ENCODE measurements around the gene FHOD3. TPM values are rescaled to one million over a fixed set of nuclear protein-coding genes. Genes with fewer than 3 reads are reported as not detected.

The FHOD3 gene
- total RNA-seq, 1 experiment from 2014 or later, result 2.9 TPM

GRCh38 chr18:36442717-36443116 lies 145.2 kb downstream of the FHOD3 start:
- Mint-ChIP-seq H3K4me3 (ENCODE audit: low read depth, unreplicated experiment) (no peak overlapping the region), H3K27me3 (ENCODE audit: unreplicated experiment) (no peaks in the 10 kb centered on the region), H3K36me3 (ENCODE audit: insufficient read depth, unreplicated experiment) (peaks cover 7% of the 10 kb centered on the region), H3K27ac (ENCODE audit: unreplicated experiment) (no peak overlapping the region), H3K4me1 (ENCODE audit: low read depth, unreplicated experiment) (peaks cover 49% of the 10 kb centered on the region), H3K9me3 (ENCODE audit: low read depth, unreplicated experiment) (peaks cover 12% of the 10 kb centered on the region)
- CTCF ChIA-PET, result no interaction called here
- TF ChIP-seq CTCF (IDR thresholded peaks at IDR 0.05; ENCODE audit: unreplicated experiment), result no peak
- BruUV-seq (replicated peaks), result no TSS peak
- intact Hi-C loops (cut with micrococcal nuclease; ENCODE audit: unreplicated experiment), result no loop called here
- no peak for DNase-seq

- H3K27ac Mint-ChIP-seq (ENCODE audit: unreplicated experiment), result no peak overlapping the region
- TF ChIP-seq CTCF (IDR thresholded peaks at IDR 0.05; ENCODE audit: unreplicated experiment), result no peak
- peaks cover 12% of the 10 kb centered on the region for H3K9me3 Mint-ChIP-seq (ENCODE audit: low read depth, unreplicated experiment)
- peaks cover 2% of the 10 kb centered on the region for H3K36me3 Mint-ChIP-seq (ENCODE audit: insufficient read depth, unreplicated experiment)
- intact Hi-C loops (cut with micrococcal nuclease; ENCODE audit: unreplicated experiment), result no loop called here
- H3K4me3 Mint-ChIP-seq (ENCODE audit: low read depth, unreplicated experiment), result no peak overlapping the region
- H3K4me1 Mint-ChIP-seq (ENCODE audit: low read depth, unreplicated experiment), result peaks cover 41% of the 10 kb centered on the region
- H3K27me3 Mint-ChIP-seq (ENCODE audit: unreplicated experiment), result no peaks in the 10 kb centered on the region
- CTCF ChIA-PET, result interaction anchor here (0.6 kb wide), 1 partner anchor 107 kb away, joined by 3 read pairs; no protein-coding TSS in a partner anchor
- DNase-seq, result no peak
- no TSS peak for BruUV-seq (replicated peaks)
Measured at GRCh38 chr18:36446059-36446458, 148.5 kb downstream of the FHOD3 start.

- Mint-ChIP-seq H3K4me3 (ENCODE audit: low read depth, unreplicated experiment) (no peak overlapping the region), H3K36me3 (ENCODE audit: insufficient read depth, unreplicated experiment) (no peaks in the 10 kb centered on the region), H3K9me3 (ENCODE audit: low read depth, unreplicated experiment) (peaks cover 7% of the 10 kb centered on the region), H3K27ac (ENCODE audit: unreplicated experiment) (no peak overlapping the region), H3K27me3 (ENCODE audit: unreplicated experiment) (no peaks in the 10 kb centered on the region), H3K4me1 (ENCODE audit: low read depth, unreplicated experiment) (peaks cover 33% of the 10 kb centered on the region)
- DNase-seq, result no peak
- no TSS peak for BruUV-seq (replicated peaks)
- CTCF ChIA-PET, result interaction anchor here (0.6 kb wide), 1 partner anchor 8 kb away, joined by 3 read pairs; no protein-coding TSS in a partner anchor
- no peak for TF ChIP-seq CTCF (IDR thresholded peaks at IDR 0.05; ENCODE audit: unreplicated experiment)
- intact Hi-C loops (cut with micrococcal nuclease; ENCODE audit: unreplicated experiment), result no loop called here
Measured at GRCh38 chr18:36448384-36449290, 151.1 kb downstream of the FHOD3 start.

- Mint-ChIP-seq H3K4me3 (ENCODE audit: low read depth, unreplicated experiment) (no peak overlapping the region), H3K27ac (ENCODE audit: unreplicated experiment) (no peak overlapping the region), H3K9me3 (ENCODE audit: low read depth, unreplicated experiment) (peaks cover 1% of the 10 kb centered on the region), H3K27me3 (ENCODE audit: unreplicated experiment) (no peaks in the 10 kb centered on the region), H3K4me1 (ENCODE audit: low read depth, unreplicated experiment) (peaks cover 41% of the 10 kb centered on the region), H3K36me3 (ENCODE audit: insufficient read depth, unreplicated experiment) (no peaks in the 10 kb centered on the region)
- TF ChIP-seq CTCF (IDR thresholded peaks at IDR 0.05; ENCODE audit: unreplicated experiment), result no peak
- DNase-seq, result no peak
- no TSS peak for BruUV-seq (replicated peaks)
- CTCF ChIA-PET, result interaction anchor here (0.6 kb wide), 1 partner anchor 8 kb away, joined by 3 read pairs; no protein-coding TSS in a partner anchor
- intact Hi-C loops (cut with micrococcal nuclease; ENCODE audit: unreplicated experiment), result no loop called here
Measured at GRCh38 chr18:36449451-36449850, 151.9 kb downstream of the FHOD3 start.
